ENCODE data around the gene GK2. TPM values are rescaled to one million over a fixed set of nuclear protein-coding genes. Genes with fewer than 3 reads are reported as not detected.

GK2 gene
- total RNA-seq (2016; rRNA removed; fragmentation: Illumina TruSeq; extraction: Trizol): not detected in 2 replicates
- not detected in 2 replicates for total RNA-seq (2016; cell fraction: cytosol; rRNA removed; fragmentation: Illumina TruSeq; extraction: Trizol; ENCODE audit: low read depth)
- not detected in 2 replicates for total RNA-seq (2016; cell fraction: insoluble cytoplasmic fraction; rRNA removed; fragmentation: Illumina TruSeq; extraction: Trizol)
- not detected in 2 replicates for total RNA-seq (2016; cell fraction: membrane; rRNA removed; fragmentation: Illumina TruSeq; extraction: Trizol)
- not detected in 2 replicates for total RNA-seq (2016; cell fraction: nucleus; rRNA removed; fragmentation: Illumina TruSeq; extraction: Trizol)
- polyA plus RNA-seq (2011; rRNA removed): not detected in 2 replicates
- polyA plus RNA-seq (2011; cell fraction: cytosol; rRNA removed): not detected in 2 replicates
- not detected in 2 replicates for polyA plus RNA-seq (2011; cell fraction: nucleus; rRNA removed)
- polyA plus RNA-seq (2012): not detected in 2 replicates
- polyA plus RNA-seq (2016; cell fraction: cytosol; fragmentation: Illumina TruSeq; extraction: Trizol; ENCODE audit: low read depth): not detected in 2 replicates
- polyA plus RNA-seq (2016; cell fraction: insoluble cytoplasmic fraction; fragmentation: Illumina TruSeq; extraction: Trizol; ENCODE audit: low read depth): not detected in 2 replicates
- polyA plus RNA-seq (2016; cell fraction: membrane; fragmentation: Illumina TruSeq; extraction: Trizol; ENCODE audit: low read depth): not detected in 2 replicates
- not detected in 2 replicates for polyA plus RNA-seq (2016; cell fraction: nucleus; fragmentation: Illumina TruSeq; extraction: Trizol; ENCODE audit: insufficient read depth, low read depth)
- polyA minus RNA-seq (2011; rRNA and poly(A)+ RNA removed; ENCODE audit: low replicate concordance): not detected in 2 replicates
- not detected in 2 replicates for polyA minus RNA-seq (2011; cell fraction: cytosol; rRNA and poly(A)+ RNA removed)
- polyA minus RNA-seq (2011; cell fraction: nucleus; rRNA and poly(A)+ RNA removed): not detected in 2 replicates
- Bru-seq, nascent RNA: not detected
- BruChase-seq, experiment 1, labeled RNA remaining after a 6-hour chase: not detected
- BruChase-seq, experiment 2, labeled RNA remaining after a 2-hour chase: not detected
- long read RNA-seq, experiment 1: 0 reads
- long read RNA-seq, experiment 2: 0 reads

DNA sequence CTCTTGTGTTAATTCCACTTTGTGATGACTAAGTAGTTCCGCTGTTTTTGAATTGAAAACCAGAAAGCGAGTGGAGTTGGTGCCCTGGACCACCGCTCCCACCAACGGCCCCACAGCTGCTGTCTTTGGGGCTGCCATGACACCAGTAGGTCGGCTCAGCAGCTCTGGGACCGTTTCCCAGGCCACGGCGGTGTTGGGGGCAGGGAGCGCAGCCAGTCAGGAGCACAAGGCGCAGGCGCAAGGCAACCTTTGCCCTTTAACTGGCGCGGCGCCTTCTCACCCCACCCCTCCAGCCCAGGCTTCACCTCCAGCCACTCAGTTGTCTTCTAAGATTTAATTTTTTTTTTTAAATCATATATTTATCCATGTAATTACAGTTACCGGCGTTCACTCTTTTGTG is at the start of gene GK2:
Gene GK2 (minus strand): TSS at position 166 of the 400 bp plus-strand sequence. CDS start 28 bp downstream, at position 138.
- CTCF ChIA-PET (ENCODE audit: low intra/inter-chr PET ratio, low total read pairs): no interaction called here
- ATAC-seq: no peak
- POLR2A ChIA-PET: no interaction called here
- Histone ChIP-seq H3K4me3 (replicated peaks in 1 of 3; ENCODE audit: insufficient read depth in 1 of 3, low read depth in 2 of 3, low read length in 3 of 3) (no peak within 1 kb of the TSS), H3K36me3 (replicated peaks in 1 of 2; ENCODE audit: control insufficient read depth in 1 of 2, insufficient read depth in 2 of 2, low read length in 2 of 2) (no peaks in the 10 kb centered on the region), H3K79me2 (ENCODE audit: insufficient read depth, low read length) (no peaks in the 10 kb centered on the region), H3K4me2 (ENCODE audit: low read depth, low read length) (no peak within 1 kb of the TSS), H2AFZ (ENCODE audit: low read length) (no peak within 1 kb of the TSS), H3K9ac (ENCODE audit: insufficient read depth, low read depth, low read length) (no peak within 1 kb of the TSS), H3K9me3 (ENCODE audit: low read length) (no peaks in the 10 kb centered on the region), H4K20me1 (ENCODE audit: insufficient read depth, low read length) (no peaks in the 10 kb centered on the region), H3K4me1 (ENCODE audit: insufficient read depth, low read length) (no peaks in the 10 kb centered on the region), H3K27ac (ENCODE audit: extremely low read length, insufficient read depth, low read length) (no peak within 1 kb of the TSS), H3K27me3 (ENCODE audit: control insufficient read depth in 1 of 2, insufficient read depth in 2 of 2, low read length in 2 of 2) (no peaks in the 10 kb centered on the region)
- no peak for DNase-seq (ENCODE audit: low spot score)
- WGBS (ENCODE audit: low lambda C conversion rate): 66% methylated on average over 11 of the region's 16 CpGs
- no peak for FAIRE-seq
- intact Hi-C loops (cut with micrococcal nuclease; ENCODE audit: unreplicated experiment): no loop called here
- in situ Hi-C loops (cut with HindIII; ENCODE audit: extremely low pct_ligation_motif_present, low pct_unique_long_range_greater_than_20kb): no loop called here
- BruUV-seq (replicated peaks): no TSS peak
- TF ChIP-seq, protein P1, sequence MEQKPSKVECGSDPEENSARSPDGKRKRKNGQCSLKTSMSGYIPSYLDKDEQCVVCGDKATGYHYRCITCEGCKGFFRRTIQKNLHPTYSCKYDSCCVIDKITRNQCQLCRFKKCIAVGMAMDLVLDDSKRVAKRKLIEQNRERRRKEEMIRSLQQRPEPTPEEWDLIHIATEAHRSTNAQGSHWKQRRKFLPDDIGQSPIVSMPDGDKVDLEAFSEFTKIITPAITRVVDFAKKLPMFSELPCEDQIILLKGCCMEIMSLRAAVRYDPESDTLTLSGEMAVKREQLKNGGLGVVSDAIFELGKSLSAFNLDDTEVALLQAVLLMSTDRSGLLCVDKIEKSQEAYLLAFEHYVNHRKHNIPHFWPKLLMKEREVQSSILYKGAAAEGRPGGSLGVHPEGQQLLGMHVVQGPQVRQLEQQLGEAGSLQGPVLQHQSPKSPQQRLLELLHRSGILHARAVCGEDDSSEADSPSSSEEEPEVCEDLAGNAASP (CRISPR knock-in tag; IDR thresholded peaks at IDR 0.05; ENCODE audit: borderline replicate concordance): no peak
- no peak for TF ChIP-seq HOXA9 (CRISPR knock-in tag; IDR thresholded peaks at IDR 0.05; ENCODE audit: borderline replicate concordance)
- TF ChIP-seq ZNF761 (CRISPR knock-in tag; conservative IDR thresholded peaks at IDR 0.05): no peak
- TF ChIP-seq, protein P2, sequence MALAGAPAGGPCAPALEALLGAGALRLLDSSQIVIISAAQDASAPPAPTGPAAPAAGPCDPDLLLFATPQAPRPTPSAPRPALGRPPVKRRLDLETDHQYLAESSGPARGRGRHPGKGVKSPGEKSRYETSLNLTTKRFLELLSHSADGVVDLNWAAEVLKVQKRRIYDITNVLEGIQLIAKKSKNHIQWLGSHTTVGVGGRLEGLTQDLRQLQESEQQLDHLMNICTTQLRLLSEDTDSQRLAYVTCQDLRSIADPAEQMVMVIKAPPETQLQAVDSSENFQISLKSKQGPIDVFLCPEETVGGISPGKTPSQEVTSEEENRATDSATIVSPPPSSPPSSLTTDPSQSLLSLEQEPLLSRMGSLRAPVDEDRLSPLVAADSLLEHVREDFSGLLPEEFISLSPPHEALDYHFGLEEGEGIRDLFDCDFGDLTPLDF (CRISPR knock-in tag; IDR thresholded peaks at IDR 0.05): no peak
- no peak for TF ChIP-seq POLR2AphosphoS5 (IDR thresholded peaks at IDR 0.05; ENCODE audit: low read depth, low read length)
- TF ChIP-seq, protein P3, sequence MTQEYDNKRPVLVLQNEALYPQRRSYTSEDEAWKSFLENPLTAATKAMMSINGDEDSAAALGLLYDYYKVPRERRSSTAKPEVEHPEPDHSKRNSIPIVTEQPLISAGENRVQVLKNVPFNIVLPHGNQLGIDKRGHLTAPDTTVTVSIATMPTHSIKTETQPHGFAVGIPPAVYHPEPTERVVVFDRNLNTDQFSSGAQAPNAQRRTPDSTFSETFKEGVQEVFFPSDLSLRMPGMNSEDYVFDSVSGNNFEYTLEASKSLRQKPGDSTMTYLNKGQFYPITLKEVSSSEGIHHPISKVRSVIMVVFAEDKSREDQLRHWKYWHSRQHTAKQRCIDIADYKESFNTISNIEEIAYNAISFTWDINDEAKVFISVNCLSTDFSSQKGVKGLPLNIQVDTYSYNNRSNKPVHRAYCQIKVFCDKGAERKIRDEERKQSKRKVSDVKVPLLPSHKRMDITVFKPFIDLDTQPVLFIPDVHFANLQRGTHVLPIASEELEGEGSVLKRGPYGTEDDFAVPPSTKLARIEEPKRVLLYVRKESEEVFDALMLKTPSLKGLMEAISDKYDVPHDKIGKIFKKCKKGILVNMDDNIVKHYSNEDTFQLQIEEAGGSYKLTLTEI (CRISPR knock-in tag; conservative IDR thresholded peaks at IDR 0.05): no peak
- TF ChIP-seq KLF13 (CRISPR knock-in tag; IDR thresholded peaks at IDR 0.05): no peak
- TF ChIP-seq, protein P4, sequence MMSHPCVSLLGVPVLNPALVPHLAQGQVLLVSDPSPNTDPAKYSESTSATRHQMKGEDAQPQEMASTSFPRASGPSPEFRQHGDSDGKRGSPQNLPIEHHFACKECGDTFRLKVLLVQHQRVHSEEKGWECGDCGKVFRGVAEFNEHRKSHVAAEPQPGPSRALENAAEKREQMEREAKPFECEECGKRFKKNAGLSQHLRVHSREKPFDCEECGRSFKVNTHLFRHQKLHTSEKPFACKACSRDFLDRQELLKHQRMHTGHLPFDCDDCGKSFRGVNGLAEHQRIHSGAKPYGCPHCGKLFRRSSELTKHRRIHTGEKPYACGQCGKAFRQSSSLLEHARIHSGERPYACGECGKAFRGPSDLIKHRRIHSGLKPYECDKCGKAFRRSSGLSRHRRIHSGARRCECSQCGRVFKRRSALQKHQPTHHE (CRISPR knock-in tag; IDR thresholded peaks at IDR 0.05; ENCODE audit: borderline replicate concordance): no peak
- no peak for TF ChIP-seq ZNF446 (CRISPR knock-in tag; IDR thresholded peaks at IDR 0.05)
- TF ChIP-seq BORCS8-MEF2B (CRISPR knock-in tag; IDR thresholded peaks at IDR 0.05): no peak
- no peak for TF ChIP-seq HNF4A (CRISPR knock-in tag; IDR thresholded peaks at IDR 0.05)
- TF ChIP-seq MIER3 (CRISPR knock-in tag; IDR thresholded peaks at IDR 0.05; ENCODE audit: borderline replicate concordance): no peak
- TF ChIP-seq ZNF780A (CRISPR knock-in tag; IDR thresholded peaks at IDR 0.05): no peak
- TF ChIP-seq GPN1 (CRISPR knock-in tag; IDR thresholded peaks at IDR 0.05; ENCODE audit: borderline replicate concordance): no peak
